ENCODE data around the gene HIF1A.
"Not testable (repeated sequence)": the region's sequence is repeated elsewhere in the genome, so short reads cannot be mapped to it uniquely, and the experiment has no call there.

Gene HIF1A

GRCh38 chr14:61710853-61711817 is 15.8 kb downstream of the HIF1A start:
- no peak for DNase-seq

GRCh38 chr14:61712137-61712536 is 16.8 kb downstream of the HIF1A start:
- no peak for DNase-seq

- no peak for DNase-seq
These were observed 18.6 kb downstream of the HIF1A start for GRCh38 chr14:61713724-61714437.

GRCh38 chr14:61716956-61717355 is 21.6 kb downstream of the HIF1A start:
- no peak for DNase-seq

GRCh38 chr14:61718039-61718438 is 22.7 kb downstream of the HIF1A start:
- no peak for DNase-seq

- DNase-seq: no peak
These were observed 24.3 kb downstream of the HIF1A start for GRCh38 chr14:61719344-61720293.

- peak in 3 of 4 experiments; percentile 28 to 40 (median 40) for DNase-seq
These were observed 25.0 kb downstream of the HIF1A start for GRCh38 chr14:61720294-61720661.

- DNase-seq: no peak
These were observed 25.4 kb downstream of the HIF1A start for GRCh38 chr14:61720741-61721140.

- DNase-seq: no peak
These were observed 28.8 kb downstream of the HIF1A start for GRCh38 chr14:61724133-61724532.

- peak in 3 of 4 experiments; percentile 12 to 31 (median 28) for DNase-seq
These were observed 31.7 kb downstream of the HIF1A start for GRCh38 chr14:61726778-61727658.

- DNase-seq: peak in 1 of 4 experiments; percentile 45
These were observed 35.6 kb downstream of the HIF1A start for GRCh38 chr14:61730756-61731373.

- DNase-seq: no peak
These were observed 38.7 kb downstream of the HIF1A start for GRCh38 chr14:61733972-61734371.

GRCh38 chr14:61736751-61737150 is 41.4 kb downstream of the HIF1A start:
- no peak for DNase-seq

- peak; percentile 46 to 87 (median 72) for DNase-seq
These were observed 42.6 kb downstream of the HIF1A start for GRCh38 chr14:61737915-61738314.

- DNase-seq: no peak
These were observed 43.8 kb downstream of the HIF1A start for GRCh38 chr14:61739133-61739532.

- DNase-seq: peak in 2 of 4 experiments; percentile 27 to 44
These were observed 47.1 kb downstream of the HIF1A start for GRCh38 chr14:61742371-61742770.

GRCh38 chr14:61744238-61744637 is 48.9 kb downstream of the HIF1A start:
- DNase-seq: no peak

GRCh38 chr14:61746346-61746745 is 51.0 kb downstream of the HIF1A start:
- not testable (repeated sequence) for DNase-seq

GRCh38 chr14:61746881-61747280 is 51.6 kb downstream of the HIF1A start:
- DNase-seq: no peak

- no peak for DNase-seq
These were observed 52.0 kb downstream of the HIF1A start for GRCh38 chr14:61747342-61747741.

- peak; percentile 69 to 86 (median 80) for DNase-seq
These were observed 54.0 kb downstream of the HIF1A start for GRCh38 chr14:61749264-61749663.
